Measurements from ENCODE around the gene FNDC3A. TPM values are rescaled to one million over a fixed set of nuclear protein-coding genes. Genes with fewer than 3 reads are reported as not detected.

Gene FNDC3A
- total RNA-seq, 4 donors from 2014 or later, result 21.9 to 59.7 (median 40.1) TPM

GRCh38 chr13:49071341-49071937 is 95.7 kb downstream of the FNDC3A start:
- no peaks in the 10 kb centered on the region for H3K27me3 ChIP-seq
- TF ChIP-seq POLR2A (IDR thresholded peaks at IDR 0.05), result no peak
- TF ChIP-seq EP300 (IDR thresholded peaks at IDR 0.05; ENCODE audit: low read depth), result no peak
- TF ChIP-seq CTCF (IDR thresholded peaks at IDR 0.05), result no peak
- TF ChIP-seq POLR2AphosphoS5 (IDR thresholded peaks at IDR 0.05), result no peak
- DNase-seq, result no peak

GRCh38 chr13:49082653-49083536 is 107.2 kb downstream of the FNDC3A start:
- H3K36me3 ChIP-seq, result no peaks in the 10 kb centered on the region
- 89 to 90% methylated on average over 4 of the region's 4 CpGs for WGBS, 2 donors (ENCODE audit: low coverage in 1 of 2)
- no peaks in the 10 kb centered on the region for H3K27me3 ChIP-seq
- H3K4me3 ChIP-seq, result no peak overlapping the region
- no peaks in the 10 kb centered on the region for H3K9me3 ChIP-seq
- in situ Hi-C loops (cut with MboI; ENCODE audit: low pct_ligation_motif_present in 1 of 4, low pct_unique_long_range_greater_than_20kb in 1 of 4, low sequenced_read_pairs in 3 of 4) (no loop called here), intact Hi-C loops (cut with DNase I; ENCODE audit: low total_unique reads) (no loop called here)
- H3K27ac ChIP-seq, result no peak overlapping the region
- peaks cover 0 to 4% (median 0%) of the 10 kb centered on the region in 4 donors for H3K4me1 ChIP-seq
- no peak for DNase-seq
- TF ChIP-seq EP300 (IDR thresholded peaks at IDR 0.05; ENCODE audit: low read depth) (no peak), POLR2AphosphoS5 (IDR thresholded peaks at IDR 0.05) (no peak)

More at GRCh38 chr13:49071341-49071937, 95.7 kb downstream of the FNDC3A start:
- in situ Hi-C loops (cut with MboI; ENCODE audit: low pct_ligation_motif_present in 1 of 4, low pct_unique_long_range_greater_than_20kb in 1 of 4, low sequenced_read_pairs in 3 of 4) (no loop called here), intact Hi-C loops (cut with DNase I; ENCODE audit: low total_unique reads) (no loop called here)
- no peaks in the 10 kb centered on the region for H3K4me1 ChIP-seq
- H3K9me3 ChIP-seq, result no peaks in the 10 kb centered on the region
- H3K4me3 ChIP-seq, result no peak overlapping the region
- H3K36me3 ChIP-seq, result peaks cover 0 to 4% (median 2%) of the 10 kb centered on the region in 4 donors
- no peak overlapping the region for H3K27ac ChIP-seq
- WGBS, 2 donors (ENCODE audit: low coverage in 1 of 2), result 100% methylated on average over 1 of the region's 1 CpG; no CpG with 5 or more reads in 1 of the 2 donors

- no peak overlapping the region for H3K27ac ChIP-seq
- no peak for TF ChIP-seq POLR2AphosphoS5 (IDR thresholded peaks at IDR 0.05)
- in situ Hi-C loops (cut with MboI; ENCODE audit: low pct_ligation_motif_present in 1 of 4, low pct_unique_long_range_greater_than_20kb in 1 of 4, low sequenced_read_pairs in 3 of 4), result no loop called here
Observed at GRCh38 chr13:49084961-49085360, 109.2 kb downstream of the FNDC3A start.

GRCh38 chr13:49086722-49087121 is 111.0 kb downstream of the FNDC3A start:
- H3K27me3 ChIP-seq, result no peaks in the 10 kb centered on the region
- intact Hi-C loops (cut with DNase I; ENCODE audit: low total_unique reads), result no loop called here
- peaks cover 0 to 4% (median 0%) of the 10 kb centered on the region in 4 donors for H3K4me1 ChIP-seq
- no peak overlapping the region for H3K4me3 ChIP-seq
- H3K27ac ChIP-seq, result no peak overlapping the region
- WGBS, 2 donors (ENCODE audit: low coverage in 1 of 2), result 66 to 79% methylated on average over 2 of the region's 2 CpGs
- no peaks in the 10 kb centered on the region for H3K36me3 ChIP-seq
- DNase-seq, result no peak
- TF ChIP-seq EP300 (IDR thresholded peaks at IDR 0.05; ENCODE audit: low read depth), result no peak
- no peak for TF ChIP-seq POLR2A (IDR thresholded peaks at IDR 0.05)
- no peak for TF ChIP-seq POLR2AphosphoS5 (IDR thresholded peaks at IDR 0.05)
- no peak for TF ChIP-seq CTCF (IDR thresholded peaks at IDR 0.05)
- no peaks in the 10 kb centered on the region for H3K9me3 ChIP-seq
- in situ Hi-C loops (cut with MboI; ENCODE audit: low pct_ligation_motif_present in 1 of 4, low pct_unique_long_range_greater_than_20kb in 1 of 4, low sequenced_read_pairs in 3 of 4), result no loop called here

More at GRCh38 chr13:49084961-49085360, 109.2 kb downstream of the FNDC3A start:
- Histone ChIP-seq H3K27me3 (no peaks in the 10 kb centered on the region), H3K36me3 (no peaks in the 10 kb centered on the region), H3K4me1 (peaks cover 0 to 4% (median 0%) of the 10 kb centered on the region in 4 donors), H3K4me3 (no peak overlapping the region), H3K9me3 (no peaks in the 10 kb centered on the region)
- WGBS, 2 donors (ENCODE audit: low coverage in 1 of 2), result 72 to 80% methylated on average over 1 to 3 of the region's 3 CpGs
- DNase-seq, result no peak
- intact Hi-C loops (cut with DNase I; ENCODE audit: low total_unique reads), result no loop called here

- no peak for TF ChIP-seq EP300 (IDR thresholded peaks at IDR 0.05; ENCODE audit: low read depth)
- no peak for TF ChIP-seq POLR2AphosphoS5 (IDR thresholded peaks at IDR 0.05)
- TF ChIP-seq CTCF (IDR thresholded peaks at IDR 0.05), result no peak
- TF ChIP-seq POLR2A (IDR thresholded peaks at IDR 0.05), result no peak
- H3K27me3 ChIP-seq, result no peaks in the 10 kb centered on the region
- H3K4me3 ChIP-seq, result no peak overlapping the region
- no peaks in the 10 kb centered on the region for H3K36me3 ChIP-seq
- H3K9me3 ChIP-seq, result no peaks in the 10 kb centered on the region
- intact Hi-C loops (cut with DNase I; ENCODE audit: low total_unique reads), result no loop called here
- in situ Hi-C loops (cut with MboI; ENCODE audit: low pct_ligation_motif_present in 1 of 4, low pct_unique_long_range_greater_than_20kb in 1 of 4, low sequenced_read_pairs in 3 of 4), result no loop called here
- 74 to 82% methylated on average over 5 of the region's 5 CpGs for WGBS, 2 donors (ENCODE audit: low coverage in 1 of 2)
- H3K4me1 ChIP-seq, result peaks cover 0 to 11% (median 4%) of the 10 kb centered on the region in 4 donors
- H3K27ac ChIP-seq, result no peak overlapping the region
- DNase-seq, result no peak
Observed at GRCh38 chr13:49093376-49093775, 117.7 kb downstream of the FNDC3A start.

Measured in transverse colon (tissue), 4 donors.